K562 (cell line): ENCODE data around the gene CELF4. TPM values are rescaled to one million over a fixed set of nuclear protein-coding genes. Genes with fewer than 3 reads are reported as not detected.

ENCODE experiments used
- ARID2 ChIP-seq: fragments of 450-650 bp; IDR thresholded peaks from 2 replicates; pipeline ENCODE4 v1.6.1; 2017; ENCODE audit warnings: antibody characterized with exemption, mild to moderate bottlenecking
- BDP1 ChIP-seq: IDR thresholded peaks from 3 replicates; pipeline ENCODE4 v1.6.1; 2011; ENCODE audit not compliant: insufficient read length, insufficient read depth
- BHLHE40 ChIP-seq: IDR thresholded peaks from 2 replicates; pipeline ENCODE4 v1.6.1; 2011; ENCODE audit warnings: low read length, improper control_type of control experiment
- CTCF ChIP-seq, 3 experiments: IDR thresholded peaks in 2 of 3; conservative IDR thresholded peaks in 1 of 3; 2 replicates each; pipeline ENCODE4 v1.5.1; 2011 to 2012; ENCODE audit warnings: low read length in 3 of 3, mild to moderate bottlenecking in 3 of 3, control low read depth in 2 of 3, improper control_type of control experiment in 1 of 3, inconsistent platforms in 1 of 3, low read depth in 1 of 3, mixed read lengths in 1 of 3, moderate library complexity in 1 of 3; ENCODE audit not compliant: insufficient read depth in 2 of 3
- RAD21 ChIP-seq, 2 experiments: fragments of 250-450 bp in 1 of 2; fragments of 450-650 bp in 1 of 2; sonication (Bioruptor Pico) in 1 of 2; formaldehyde crosslinking in 1 of 2; IDR thresholded peaks in 1 of 2; conservative IDR thresholded peaks in 1 of 2; 2 replicates each; pipeline versions ENCODE4 v1.4.0 to v1.8.0; 2020 to 2022; ENCODE audit warnings: mild to moderate bottlenecking in 2 of 2, moderate library complexity in 1 of 2
- RB1 ChIP-seq: fragments of 450-650 bp; IDR thresholded peaks from 2 replicates; pipeline ENCODE4 v1.6.1; 2017; ENCODE audit warnings: low read depth, mild to moderate bottlenecking
- SMAD4 ChIP-seq: fragments of 250-450 bp; sonication (Bioruptor Pico); conservative IDR thresholded peaks from 2 replicates; pipeline ENCODE4 v1.8.0; 2021; ENCODE audit warnings: inconsistent platforms, mild to moderate bottlenecking, moderate library complexity
- SP1 ChIP-seq: sonication (generic); formaldehyde crosslinking; IDR thresholded peaks from 2 replicates; pipeline ENCODE4 v1.8.1; 2022; ENCODE audit warnings: mild to moderate bottlenecking, missing genetic modification reagents
- ZNF764 ChIP-seq: fragments of 250-450 bp; sonication (Bioruptor Pico); IDR thresholded peaks from 2 replicates; pipeline ENCODE4 v1.4.0; 2020; ENCODE audit warnings: low read depth, mild to moderate bottlenecking, moderate library complexity
- polyA plus RNA-seq, 8 experiments: library from polyadenylated mRNA; depleted of rRNA in 4 of 8; stranded (reverse) in 5 of 8; unstranded in 3 of 8; fragments of >200 nt; fragmentation: Nextera tagmentation in 2 of 8; fragmentation: Illumina TruSeq in 1 of 8; extraction: Ambion mirVana in 2 of 8; extraction: Trizol in 1 of 8; gene quantifications; 2 replicates each; pipeline versions ENCODE4 v1.2.1 to v1.2.3, GENCODE V29; 2011 to 2014; ENCODE audit warnings: inconsistent platforms in 1 of 8, missing spikeins in 1 of 8
- total RNA-seq, 7 experiments: library from RNA; depleted of rRNA in 6 of 7; stranded (reverse); fragments of >200 nt in 6 of 7; fragmentation: Illumina TruSeq in 2 of 7; extraction: Trizol in 2 of 7; gene quantifications; 2 replicates each; pipeline versions ENCODE4 v1.2.1 to v1.2.3, GENCODE V29; 2011 to 2021; ENCODE audit warnings: low replicate concordance in 1 of 7
- TF ChIP-seq, protein P1 (sequence below), 2 experiments: fragments of 450-650 bp; formaldehyde crosslinking in 1 of 2; IDR thresholded peaks; 2 replicates each; pipeline versions ENCODE4 v1.4.0 to v1.6.1; 2014 to 2020; ENCODE audit warnings: mild to moderate bottlenecking in 2 of 2, borderline replicate concordance in 1 of 2, low read depth in 1 of 2
- TF ChIP-seq, protein P2 (sequence below), 2 experiments: IDR thresholded peaks; 2 replicates each; pipeline ENCODE4 v1.6.1; 2011; ENCODE audit warnings: borderline replicate concordance in 1 of 2, control low read depth in 1 of 2, low read depth in 1 of 2, low read length in 1 of 2, mild to moderate bottlenecking in 1 of 2, mixed read lengths in 1 of 2, moderate library complexity in 1 of 2; ENCODE audit not compliant: insufficient read depth in 1 of 2, insufficient read length in 1 of 2, poor library complexity in 1 of 2, severe bottlenecking in 1 of 2; ENCODE audit errors: extremely low read depth in 1 of 2
- TF ChIP-seq, protein P3 (sequence below): fragments of 200-800 bp; sonication (Bioruptor generic); IDR thresholded peaks from 2 replicates; pipeline ENCODE4 v1.6.1; 2017; ENCODE audit warnings: missing genetic modification characterization, missing compliant biosample characterization

CELF4 gene
- total and polyA plus RNA-seq, 9 of the 15 experiments (the other 6 are each of a cell fraction or from before 2014, with no cell fraction given) = 0.04 to 0.24 (median 0.07) TPM; not detected in 3

- TF ChIP-seq, protein P1, sequence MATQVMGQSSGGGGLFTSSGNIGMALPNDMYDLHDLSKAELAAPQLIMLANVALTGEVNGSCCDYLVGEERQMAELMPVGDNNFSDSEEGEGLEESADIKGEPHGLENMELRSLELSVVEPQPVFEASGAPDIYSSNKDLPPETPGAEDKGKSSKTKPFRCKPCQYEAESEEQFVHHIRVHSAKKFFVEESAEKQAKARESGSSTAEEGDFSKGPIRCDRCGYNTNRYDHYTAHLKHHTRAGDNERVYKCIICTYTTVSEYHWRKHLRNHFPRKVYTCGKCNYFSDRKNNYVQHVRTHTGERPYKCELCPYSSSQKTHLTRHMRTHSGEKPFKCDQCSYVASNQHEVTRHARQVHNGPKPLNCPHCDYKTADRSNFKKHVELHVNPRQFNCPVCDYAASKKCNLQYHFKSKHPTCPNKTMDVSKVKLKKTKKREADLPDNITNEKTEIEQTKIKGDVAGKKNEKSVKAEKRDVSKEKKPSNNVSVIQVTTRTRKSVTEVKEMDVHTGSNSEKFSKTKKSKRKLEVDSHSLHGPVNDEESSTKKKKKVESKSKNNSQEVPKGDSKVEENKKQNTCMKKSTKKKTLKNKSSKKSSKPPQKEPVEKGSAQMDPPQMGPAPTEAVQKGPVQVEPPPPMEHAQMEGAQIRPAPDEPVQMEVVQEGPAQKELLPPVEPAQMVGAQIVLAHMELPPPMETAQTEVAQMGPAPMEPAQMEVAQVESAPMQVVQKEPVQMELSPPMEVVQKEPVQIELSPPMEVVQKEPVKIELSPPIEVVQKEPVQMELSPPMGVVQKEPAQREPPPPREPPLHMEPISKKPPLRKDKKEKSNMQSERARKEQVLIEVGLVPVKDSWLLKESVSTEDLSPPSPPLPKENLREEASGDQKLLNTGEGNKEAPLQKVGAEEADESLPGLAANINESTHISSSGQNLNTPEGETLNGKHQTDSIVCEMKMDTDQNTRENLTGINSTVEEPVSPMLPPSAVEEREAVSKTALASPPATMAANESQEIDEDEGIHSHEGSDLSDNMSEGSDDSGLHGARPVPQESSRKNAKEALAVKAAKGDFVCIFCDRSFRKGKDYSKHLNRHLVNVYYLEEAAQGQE (IDR thresholded peaks at IDR 0.05; ENCODE audit: borderline replicate concordance) = peak; percentile 21; the same call in 1 of the 2 replicates
- TF ChIP-seq, protein P1 (CRISPR knock-in tag; IDR thresholded peaks at IDR 0.05; ENCODE audit: low read depth) = peak; percentile 61; the same call in 1 of the 2 replicates
- TF ChIP-seq ARID2 (no peak), RAD21 (CRISPR knock-in tag; conservative IDR thresholded peaks at IDR 0.05 in 1 of 2, IDR thresholded peaks at IDR 0.05 in 1 of 2) (peak; percentile 8 to 31; a peak in 2 of 4 replicates), ZNF764 (0 out of 2 replicates have a peak, but pooled peaks have one; percentile 22), BHLHE40 (peak; percentile 61; the same call in 1 of the 2 replicates), CTCF (IDR thresholded peaks at IDR 0.05 in 2 of 3, conservative IDR thresholded peaks at IDR 0.05 in 1 of 3; ENCODE audit: insufficient read depth in 2 of 3, low read depth in 1 of 3, low read length in 3 of 3) (peak; percentile 33 to 70 (median 51); a peak in 5 of 6 replicates), SMAD4 (CRISPR knock-in tag) (peak; percentile 58), RB1 (peak; percentile 82), BDP1 (no peak), SP1 (CRISPR knock-in tag) (no peak)
- TF ChIP-seq, protein P2, sequence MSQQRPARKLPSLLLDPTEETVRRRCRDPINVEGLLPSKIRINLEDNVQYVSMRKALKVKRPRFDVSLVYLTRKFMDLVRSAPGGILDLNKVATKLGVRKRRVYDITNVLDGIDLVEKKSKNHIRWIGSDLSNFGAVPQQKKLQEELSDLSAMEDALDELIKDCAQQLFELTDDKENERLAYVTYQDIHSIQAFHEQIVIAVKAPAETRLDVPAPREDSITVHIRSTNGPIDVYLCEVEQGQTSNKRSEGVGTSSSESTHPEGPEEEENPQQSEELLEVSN (IDR thresholded peaks at IDR 0.05; ENCODE audit: borderline replicate concordance in 1 of 2, extremely low read depth in 1 of 2, insufficient read depth in 1 of 2, insufficient read length in 1 of 2, low read depth in 1 of 2, low read length in 1 of 2, poor library complexity in 1 of 2, severe bottlenecking in 1 of 2) = peak; percentile 50 to 93
- TF ChIP-seq, protein P3, sequence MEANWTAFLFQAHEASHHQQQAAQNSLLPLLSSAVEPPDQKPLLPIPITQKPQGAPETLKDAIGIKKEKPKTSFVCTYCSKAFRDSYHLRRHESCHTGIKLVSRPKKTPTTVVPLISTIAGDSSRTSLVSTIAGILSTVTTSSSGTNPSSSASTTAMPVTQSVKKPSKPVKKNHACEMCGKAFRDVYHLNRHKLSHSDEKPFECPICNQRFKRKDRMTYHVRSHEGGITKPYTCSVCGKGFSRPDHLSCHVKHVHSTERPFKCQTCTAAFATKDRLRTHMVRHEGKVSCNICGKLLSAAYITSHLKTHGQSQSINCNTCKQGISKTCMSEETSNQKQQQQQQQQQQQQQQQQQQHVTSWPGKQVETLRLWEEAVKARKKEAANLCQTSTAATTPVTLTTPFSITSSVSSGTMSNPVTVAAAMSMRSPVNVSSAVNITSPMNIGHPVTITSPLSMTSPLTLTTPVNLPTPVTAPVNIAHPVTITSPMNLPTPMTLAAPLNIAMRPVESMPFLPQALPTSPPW = 0 out of 2 replicates have a peak, but pooled peaks have one; percentile 17
These were observed 80.4 kb downstream of the CELF4 start (continued) for GRCh38 chr18:37484983-37485834.
